HUES48 (cell line): ENCODE measurements around the gene MAN2A1.

Source experiments
- H3K27ac ChIP-seq: one replicate; pipeline ENCODE4 v1.7.0; 2013; ENCODE audit warnings: low read depth, low read length, inconsistent platforms
- H3K27me3 ChIP-seq: 2 replicates; pipeline ENCODE4 v1.6.1; 2013; ENCODE audit warnings: mild to moderate bottlenecking, low read length; ENCODE audit not compliant: control insufficient read depth, insufficient read depth
- H3K36me3 ChIP-seq: 2 replicates; pipeline ENCODE4 v1.6.1; 2013; ENCODE audit warnings: low read length; ENCODE audit not compliant: control insufficient read depth, insufficient read depth
- H3K4me1 ChIP-seq: 2 replicates; pipeline ENCODE4 v1.6.1; 2013; ENCODE audit warnings: mild to moderate bottlenecking, low read length; ENCODE audit not compliant: control insufficient read depth, insufficient read depth
- H3K4me3 ChIP-seq: 2 replicates; pipeline ENCODE4 v1.5.1; 2013; ENCODE audit warnings: mild to moderate bottlenecking, low read depth, low read length
- H3K9ac ChIP-seq: 2 replicates; pipeline ENCODE4 v1.6.1; 2013; ENCODE audit warnings: mild to moderate bottlenecking, low read depth, low read length, moderate library complexity
- H3K9me3 ChIP-seq: 2 replicates; pipeline ENCODE4 v1.6.1; 2013; ENCODE audit warnings: low read length; ENCODE audit not compliant: control insufficient read depth, insufficient read depth

The MAN2A1 gene

DNA sequence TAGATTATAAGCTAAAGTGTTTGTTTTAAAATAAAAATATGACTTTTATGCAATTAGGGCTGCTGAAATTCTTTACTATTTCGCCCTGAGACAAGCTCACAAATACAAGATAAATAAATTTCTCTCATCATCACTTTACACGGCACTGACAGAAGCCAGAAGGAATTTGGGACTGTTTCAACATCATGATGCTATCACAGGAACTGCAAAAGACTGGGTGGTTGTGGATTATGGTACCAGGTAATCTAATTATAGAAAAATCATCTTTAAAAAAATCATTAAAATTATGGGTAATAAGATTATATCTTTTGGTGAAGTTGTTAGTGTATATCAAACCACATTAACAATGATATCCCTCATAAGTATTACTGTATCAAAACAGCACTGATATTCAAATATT is 95.0 kb downstream of the MAN2A1 start:
- Histone ChIP-seq H3K9me3 (no peaks in the 10 kb centered on the region), H3K9ac (no peak overlapping the region), H3K36me3 (peaks cover 59% of the 10 kb centered on the region), H3K4me1 (no peaks in the 10 kb centered on the region), H3K4me3 (no peak overlapping the region), H3K27me3 (no peaks in the 10 kb centered on the region), H3K27ac (no peak overlapping the region)

GRCh38 chr5:109786206-109786855 is 96.6 kb downstream of the MAN2A1 start:
- Histone ChIP-seq H3K9me3 (peaks cover 7% of the 10 kb centered on the region; the same call in 1 of the 2 replicates), H3K9ac (no peak overlapping the region), H3K27ac (no peak overlapping the region), H3K36me3 (peaks cover 72% of the 10 kb centered on the region), H3K27me3 (no peaks in the 10 kb centered on the region), H3K4me1 (no peaks in the 10 kb centered on the region), H3K4me3 (no peak overlapping the region)

- peaks cover 82% of the 10 kb centered on the region for H3K36me3 ChIP-seq
- no peak overlapping the region for H3K4me3 ChIP-seq
- peaks cover 24% of the 10 kb centered on the region for H3K9me3 ChIP-seq
- no peaks in the 10 kb centered on the region for H3K27me3 ChIP-seq
- no peak overlapping the region for H3K27ac ChIP-seq
- H3K4me1 ChIP-seq: no peaks in the 10 kb centered on the region
- no peak overlapping the region for H3K9ac ChIP-seq
These were observed 98.9 kb downstream of the MAN2A1 start for GRCh38 chr5:109788596-109788995.

DNA sequence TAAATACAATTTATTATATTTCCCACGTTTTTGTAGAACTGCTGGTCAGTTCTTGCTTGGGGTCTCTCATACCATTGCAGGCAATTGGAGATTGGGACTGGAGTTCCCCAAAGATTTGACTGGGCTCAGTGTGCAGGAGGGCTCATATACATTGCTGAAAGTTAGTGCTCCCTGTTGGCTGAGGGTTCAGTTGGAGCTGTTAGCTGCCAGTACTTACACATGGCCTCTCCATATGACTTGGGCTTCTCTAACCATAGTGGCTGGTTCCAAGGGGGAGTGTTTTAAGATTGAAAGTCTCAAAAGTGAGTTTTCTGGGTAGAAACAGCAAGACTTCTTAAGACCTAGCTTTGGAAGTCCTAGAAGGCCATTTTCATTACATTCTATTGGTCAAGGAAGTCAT is 102.9 kb downstream of the MAN2A1 start:
- Histone ChIP-seq H3K36me3 (peaks cover 91% of the 10 kb centered on the region), H3K9me3 (peaks cover 24% of the 10 kb centered on the region), H3K27me3 (no peaks in the 10 kb centered on the region), H3K4me1 (no peaks in the 10 kb centered on the region), H3K4me3 (no peak overlapping the region), H3K27ac (no peak overlapping the region), H3K9ac (no peak overlapping the region)

GRCh38 chr5:109803854-109804253 is 114.1 kb downstream of the MAN2A1 start:
- Histone ChIP-seq H3K9me3 (no peaks in the 10 kb centered on the region), H3K27ac (no peak overlapping the region), H3K36me3 (peaks cover 24% of the 10 kb centered on the region), H3K4me3 (no peak overlapping the region), H3K9ac (no peak overlapping the region), H3K4me1 (peaks cover 11% of the 10 kb centered on the region), H3K27me3 (no peaks in the 10 kb centered on the region)

DNA sequence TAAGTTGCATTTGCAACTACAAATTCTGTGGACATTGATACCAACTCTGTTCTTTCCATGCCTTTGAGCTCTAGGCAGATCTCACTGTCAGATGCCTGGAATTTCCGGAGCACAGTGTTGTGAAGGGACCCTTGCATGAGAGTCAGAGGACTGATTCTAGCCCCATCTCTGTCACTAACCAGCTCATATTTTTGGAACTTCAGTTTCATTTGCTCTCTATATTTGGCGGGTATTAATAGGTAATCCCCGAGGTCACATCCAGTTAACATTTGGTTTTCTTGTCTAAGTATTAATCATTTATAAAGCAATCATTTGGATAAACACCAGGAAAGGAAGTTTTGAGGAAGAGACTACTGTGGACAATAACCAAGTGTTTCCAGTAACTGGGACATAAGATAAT is 115.7 kb downstream of the MAN2A1 start:
- H3K36me3 ChIP-seq: peaks cover 37% of the 10 kb centered on the region
- H3K4me1 ChIP-seq: peaks cover 11% of the 10 kb centered on the region
- no peak overlapping the region for H3K9ac ChIP-seq
- no peak overlapping the region for H3K4me3 ChIP-seq
- no peaks in the 10 kb centered on the region for H3K27me3 ChIP-seq
- no peaks in the 10 kb centered on the region for H3K9me3 ChIP-seq
- peak overlapping the region; percentile 64 for H3K27ac ChIP-seq

- Histone ChIP-seq H3K9me3 (no peaks in the 10 kb centered on the region), H3K27ac (peak overlapping the region; percentile 64), H3K27me3 (no peaks in the 10 kb centered on the region), H3K4me3 (no peak overlapping the region), H3K36me3 (peaks cover 40% of the 10 kb centered on the region), H3K4me1 (peaks cover 11% of the 10 kb centered on the region), H3K9ac (no peak overlapping the region)
These were observed 116.2 kb downstream of the MAN2A1 start for GRCh38 chr5:109805883-109806282.

GRCh38 chr5:109812698-109813097 is 123.0 kb downstream of the MAN2A1 start:
- Histone ChIP-seq H3K4me1 (no peaks in the 10 kb centered on the region), H3K9ac (no peak overlapping the region), H3K4me3 (no peak overlapping the region), H3K27ac (no peak overlapping the region), H3K27me3 (no peaks in the 10 kb centered on the region), H3K9me3 (no peaks in the 10 kb centered on the region), H3K36me3 (peaks cover 71% of the 10 kb centered on the region)

DNA sequence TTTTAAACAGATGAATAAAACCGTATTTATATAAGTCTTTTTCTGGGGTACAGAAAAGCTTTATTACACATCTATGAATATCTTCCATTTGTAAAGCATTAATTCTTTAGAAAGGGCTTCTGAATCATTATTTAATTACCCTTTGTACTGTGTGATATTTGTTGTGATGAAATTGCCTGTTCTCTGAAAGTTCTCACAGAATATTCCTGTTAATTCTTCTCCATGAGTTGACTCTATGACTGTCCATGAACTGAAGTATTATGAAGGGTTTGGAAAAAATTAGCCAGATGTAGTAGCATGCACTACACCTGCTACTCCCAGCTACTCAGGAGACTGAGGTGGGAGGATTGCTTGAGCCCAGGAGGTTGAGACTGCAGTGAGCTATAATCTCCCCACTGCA is 127.0 kb downstream of the MAN2A1 start:
- H3K36me3 ChIP-seq: peaks cover 81% of the 10 kb centered on the region
- no peak overlapping the region for H3K4me3 ChIP-seq
- no peak overlapping the region for H3K27ac ChIP-seq
- H3K9me3 ChIP-seq: no peaks in the 10 kb centered on the region
- no peaks in the 10 kb centered on the region for H3K27me3 ChIP-seq
- H3K4me1 ChIP-seq: no peaks in the 10 kb centered on the region
- H3K9ac ChIP-seq: no peak overlapping the region

- H3K9ac ChIP-seq: no peak overlapping the region
- H3K36me3 ChIP-seq: peaks cover 80% of the 10 kb centered on the region
- H3K9me3 ChIP-seq: no peaks in the 10 kb centered on the region
- H3K4me1 ChIP-seq: no peaks in the 10 kb centered on the region
- no peaks in the 10 kb centered on the region for H3K27me3 ChIP-seq
- no peak overlapping the region for H3K4me3 ChIP-seq
- H3K27ac ChIP-seq: no peak overlapping the region
These were observed 130.2 kb downstream of the MAN2A1 start for GRCh38 chr5:109819878-109820277.

GRCh38 chr5:109823597-109823996 is 133.9 kb downstream of the MAN2A1 start:
- Histone ChIP-seq H3K9me3 (no peaks in the 10 kb centered on the region), H3K27ac (no peak overlapping the region), H3K4me1 (no peaks in the 10 kb centered on the region), H3K9ac (no peak overlapping the region), H3K36me3 (peaks cover 84% of the 10 kb centered on the region), H3K27me3 (no peaks in the 10 kb centered on the region), H3K4me3 (no peak overlapping the region)
